SK-N-SH treated with all-trans-retinoic acid at 6 μM for 48 hours (cell line): ENCODE data around the gene EARS2.
"Not testable (repeated sequence)": the region's sequence is repeated elsewhere in the genome, so short reads cannot be mapped to it uniquely, and the experiment has no call there.

ENCODE experiments used
- ATAC-seq: fragments of 200-7000 bp; cut with Tn5 transposase; 3 replicates; pipeline ENCODE4 v1.9.1; 2020; ENCODE audit warnings: mild to moderate bottlenecking, moderate library complexity
- ARNTL ChIP-seq: fragments of 450-650 bp; formaldehyde crosslinking; IDR thresholded peaks from 2 replicates; pipeline ENCODE4 v1.5.0; 2020; ENCODE audit warnings: low read depth, mild to moderate bottlenecking, moderate library complexity, borderline replicate concordance
- CREB5 ChIP-seq: fragments of 250-450 bp; sonication (Bioruptor Pico); IDR thresholded peaks from 2 replicates; pipeline ENCODE4 v1.5.1; 2020; ENCODE audit warnings: low read depth, mild to moderate bottlenecking, moderate library complexity
- CSDC2 ChIP-seq: fragments of 250-450 bp; sonication (Bioruptor Pico); IDR thresholded peaks from 2 replicates; pipeline ENCODE4 v1.5.0; 2020; ENCODE audit warnings: mild to moderate bottlenecking, moderate library complexity
- ESRRG ChIP-seq: fragments of 250-450 bp; sonication (Bioruptor Pico); IDR thresholded peaks from 2 replicates; pipeline ENCODE4 v1.6.1; 2021; ENCODE audit warnings: mild to moderate bottlenecking
- PPARA ChIP-seq: fragments of 250-450 bp; sonication (Bioruptor Pico); IDR thresholded peaks from 2 replicates; pipeline ENCODE4 v1.5.0; 2020; ENCODE audit warnings: mild to moderate bottlenecking, borderline replicate concordance
- SNAI2 ChIP-seq: fragments of 250-450 bp; sonication (Bioruptor Pico); IDR thresholded peaks from 2 replicates; pipeline ENCODE4 v1.5.0; 2020; ENCODE audit warnings: mild to moderate bottlenecking, moderate library complexity
- TOX ChIP-seq: fragments of 250-450 bp; sonication (Bioruptor Pico); IDR thresholded peaks from 2 replicates; pipeline ENCODE4 v1.8.0; 2021; ENCODE audit warnings: mild to moderate bottlenecking, moderate library complexity, borderline replicate concordance
- TSHZ2 ChIP-seq: fragments of 250-450 bp; sonication (Bioruptor Pico); IDR thresholded peaks from 2 replicates; pipeline ENCODE4 v1.5.0; 2020; ENCODE audit warnings: mild to moderate bottlenecking, moderate library complexity
- ZC3H10 ChIP-seq: fragments of 250-450 bp; sonication (Bioruptor Pico); IDR thresholded peaks from 2 replicates; pipeline ENCODE4 v1.5.1; 2021; ENCODE audit warnings: mild to moderate bottlenecking, moderate library complexity
- ZFP30 ChIP-seq: fragments of 450-650 bp; formaldehyde crosslinking; IDR thresholded peaks from 2 replicates; pipeline ENCODE4 v1.5.0; 2022; ENCODE audit warnings: mild to moderate bottlenecking, moderate library complexity
- ZNF565 ChIP-seq: fragments of 450-650 bp; formaldehyde crosslinking; conservative IDR thresholded peaks from 2 replicates; pipeline ENCODE4 v1.5.0; 2020; ENCODE audit warnings: low read depth, mild to moderate bottlenecking, moderate library complexity
- ZNF70 ChIP-seq: fragments of 450-650 bp; formaldehyde crosslinking; IDR thresholded peaks from 2 replicates; pipeline ENCODE4 v1.5.0; 2020; ENCODE audit warnings: mild to moderate bottlenecking, moderate library complexity
- TF ChIP-seq, protein P1 (sequence below): fragments of 250-450 bp; sonication (Bioruptor Pico); IDR thresholded peaks from 2 replicates; pipeline ENCODE4 v1.8.0; 2021; ENCODE audit warnings: low read depth, mild to moderate bottlenecking, moderate library complexity, borderline replicate concordance
- TF ChIP-seq, protein P2 (sequence below): fragments of 250-450 bp; sonication (Bioruptor Pico); IDR thresholded peaks from 2 replicates; pipeline ENCODE4 v1.8.0; 2020; ENCODE audit warnings: mild to moderate bottlenecking, moderate library complexity, borderline replicate concordance

The EARS2 gene

DNA sequence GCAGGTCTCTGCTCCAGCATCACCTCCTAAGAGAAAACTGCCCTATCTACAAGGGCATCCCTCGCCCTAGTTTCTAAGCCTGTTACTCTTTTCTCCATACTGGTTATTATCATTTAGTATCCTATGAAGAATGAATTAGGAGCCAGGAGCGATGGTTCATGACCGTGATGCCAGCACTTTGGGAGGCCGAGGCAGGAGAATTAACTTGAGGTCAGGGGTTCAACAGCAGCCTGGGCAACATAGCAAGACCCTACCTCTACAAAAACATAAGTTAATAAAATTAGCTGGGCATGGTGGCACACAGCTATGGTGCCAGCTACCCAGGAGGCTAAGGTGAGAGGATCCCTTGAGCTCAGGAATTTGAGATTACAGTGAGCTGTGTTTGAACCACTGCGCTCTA, 7.2 kb downstream of the EARS2 start:
- no peak for ATAC-seq
- TF ChIP-seq TSHZ2 (CRISPR knock-in tag) (no peak), ZNF565 (CRISPR knock-in tag) (no peak), ZFP30 (CRISPR knock-in tag) (no peak), TOX (CRISPR knock-in tag) (no peak), ESRRG (CRISPR knock-in tag) (no peak), CREB5 (CRISPR knock-in tag) (no peak)
- TF ChIP-seq, protein P1, sequence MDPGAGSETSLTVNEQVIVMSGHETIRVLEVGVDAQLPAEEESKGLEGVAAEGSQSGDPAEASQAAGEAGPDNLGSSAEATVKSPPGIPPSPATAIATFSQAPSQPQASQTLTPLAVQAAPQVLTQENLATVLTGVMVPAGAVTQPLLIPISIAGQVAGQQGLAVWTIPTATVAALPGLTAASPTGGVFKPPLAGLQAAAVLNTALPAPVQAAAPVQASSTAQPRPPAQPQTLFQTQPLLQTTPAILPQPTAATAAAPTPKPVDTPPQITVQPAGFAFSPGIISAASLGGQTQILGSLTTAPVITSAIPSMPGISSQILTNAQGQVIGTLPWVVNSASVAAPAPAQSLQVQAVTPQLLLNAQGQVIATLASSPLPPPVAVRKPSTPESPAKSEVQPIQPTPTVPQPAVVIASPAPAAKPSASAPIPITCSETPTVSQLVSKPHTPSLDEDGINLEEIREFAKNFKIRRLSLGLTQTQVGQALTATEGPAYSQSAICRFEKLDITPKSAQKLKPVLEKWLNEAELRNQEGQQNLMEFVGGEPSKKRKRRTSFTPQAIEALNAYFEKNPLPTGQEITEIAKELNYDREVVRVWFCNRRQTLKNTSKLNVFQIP (CRISPR knock-in tag): no peak
- TF ChIP-seq, all 23 proteins: peak for 0

DNA sequence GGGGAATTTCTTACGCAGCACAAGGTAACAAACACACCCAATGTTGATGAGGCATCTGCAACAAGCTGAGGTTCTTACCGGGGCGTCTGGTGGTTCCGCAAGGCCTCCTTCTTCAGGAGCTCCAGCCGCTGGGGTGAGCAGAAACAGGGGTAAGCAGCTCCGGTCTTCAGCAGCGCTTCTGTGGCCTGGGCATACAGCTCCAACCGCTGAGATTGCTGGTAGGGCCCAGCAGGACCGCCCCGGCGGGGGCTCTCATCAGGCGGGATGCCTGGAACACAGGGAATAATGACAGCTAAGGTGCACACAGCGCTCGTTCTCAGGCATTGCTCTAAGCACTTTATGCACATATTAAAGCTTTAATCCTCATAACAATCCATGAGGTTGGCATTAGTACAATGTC, 12.7 kb downstream of the EARS2 start:
- ATAC-seq: no peak
- TF ChIP-seq ARNTL (no peak), ZFP30 (CRISPR knock-in tag) (no peak), CSDC2 (CRISPR knock-in tag) (no peak), ZNF70 (CRISPR knock-in tag) (no peak), ZC3H10 (CRISPR knock-in tag) (no peak), TSHZ2 (CRISPR knock-in tag) (no peak), PPARA (CRISPR knock-in tag) (no peak), TOX (CRISPR knock-in tag) (no peak), ESRRG (CRISPR knock-in tag) (no peak)
- TF ChIP-seq, protein P2, sequence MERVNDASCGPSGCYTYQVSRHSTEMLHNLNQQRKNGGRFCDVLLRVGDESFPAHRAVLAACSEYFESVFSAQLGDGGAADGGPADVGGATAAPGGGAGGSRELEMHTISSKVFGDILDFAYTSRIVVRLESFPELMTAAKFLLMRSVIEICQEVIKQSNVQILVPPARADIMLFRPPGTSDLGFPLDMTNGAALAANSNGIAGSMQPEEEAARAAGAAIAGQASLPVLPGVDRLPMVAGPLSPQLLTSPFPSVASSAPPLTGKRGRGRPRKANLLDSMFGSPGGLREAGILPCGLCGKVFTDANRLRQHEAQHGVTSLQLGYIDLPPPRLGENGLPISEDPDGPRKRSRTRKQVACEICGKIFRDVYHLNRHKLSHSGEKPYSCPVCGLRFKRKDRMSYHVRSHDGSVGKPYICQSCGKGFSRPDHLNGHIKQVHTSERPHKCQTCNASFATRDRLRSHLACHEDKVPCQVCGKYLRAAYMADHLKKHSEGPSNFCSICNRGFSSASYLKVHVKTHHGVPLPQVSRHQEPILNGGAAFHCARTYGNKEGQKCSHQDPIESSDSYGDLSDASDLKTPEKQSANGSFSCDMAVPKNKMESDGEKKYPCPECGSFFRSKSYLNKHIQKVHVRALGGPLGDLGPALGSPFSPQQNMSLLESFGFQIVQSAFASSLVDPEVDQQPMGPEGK (CRISPR knock-in tag): no peak
- TF ChIP-seq, all 23 proteins: peak for 0

- ATAC-seq: not testable (repeated sequence)
Observed at GRCh38 chr16:23540817-23541178, 16.4 kb downstream of the EARS2 start.

GRCh38 chr16:23539984-23540816, 16.9 kb downstream of the EARS2 start:
- no peak for TF ChIP-seq SNAI2 (CRISPR knock-in tag)
- TF ChIP-seq, all 23 proteins: peak for 0
- ATAC-seq: no peak
